ENCODE measurements around the gene PLEKHB2.
"Not testable (repeated sequence)": the region's sequence is repeated elsewhere in the genome, so short reads cannot be mapped to it uniquely, and the experiment has no call there.

The PLEKHB2 gene

GRCh38 chr2:131105156-131105949, at the start of gene PLEKHB2:
Gene PLEKHB2, plus strand, starts transcription at chr2:131105336. Its CDS starts 15,606 bp downstream, at chr2:131120942.
- DNase-seq (ENCODE audit: low read depth in 2 of 3, low spot score in 1 of 3), result peak; percentile 87 to 93 (median 90)

GRCh38 chr2:131056204-131056931, 48.8 kb upstream of the PLEKHB2 start:
- no peak for DNase-seq (ENCODE audit: low read depth in 2 of 3, low spot score in 1 of 3)

GRCh38 chr2:131056932-131057287, 48.2 kb upstream of the PLEKHB2 start:
- DNase-seq (ENCODE audit: low read depth in 2 of 3, low spot score in 1 of 3), result no peak

- DNase-seq (ENCODE audit: low read depth in 2 of 3, low spot score in 1 of 3), result no peak
Measured at GRCh38 chr2:131058214-131058843, 46.8 kb upstream of the PLEKHB2 start.

GRCh38 chr2:131058920-131059319, 46.2 kb upstream of the PLEKHB2 start:
- DNase-seq (ENCODE audit: low read depth in 2 of 3, low spot score in 1 of 3), result no peak

- DNase-seq (ENCODE audit: low read depth in 2 of 3, low spot score in 1 of 3), result no peak
Measured at GRCh38 chr2:131063501-131064283, 41.4 kb upstream of the PLEKHB2 start.

GRCh38 chr2:131064589-131065512, 40.3 kb upstream of the PLEKHB2 start:
- DNase-seq (ENCODE audit: low read depth in 2 of 3, low spot score in 1 of 3), result no peak

GRCh38 chr2:131067465-131068125, 37.5 kb upstream of the PLEKHB2 start:
- no peak for DNase-seq (ENCODE audit: low read depth in 2 of 3, low spot score in 1 of 3)

- DNase-seq (ENCODE audit: low read depth in 2 of 3, low spot score in 1 of 3), result not testable (repeated sequence)
Measured at GRCh38 chr2:131068172-131068571, 37.0 kb upstream of the PLEKHB2 start.

GRCh38 chr2:131075578-131075977, 29.6 kb upstream of the PLEKHB2 start:
- DNase-seq (ENCODE audit: low read depth in 2 of 3, low spot score in 1 of 3), result not testable (repeated sequence)

GRCh38 chr2:131076707-131077106, 28.4 kb upstream of the PLEKHB2 start:
- no peak for DNase-seq (ENCODE audit: low read depth in 2 of 3, low spot score in 1 of 3)

GRCh38 chr2:131077182-131077846, 27.8 kb upstream of the PLEKHB2 start:
- DNase-seq (ENCODE audit: low read depth in 2 of 3, low spot score in 1 of 3), result no peak

- no peak for DNase-seq (ENCODE audit: low read depth in 2 of 3, low spot score in 1 of 3)
Measured at GRCh38 chr2:131077966-131078365, 27.2 kb upstream of the PLEKHB2 start.

GRCh38 chr2:131079931-131080330, 25.2 kb upstream of the PLEKHB2 start:
- DNase-seq (ENCODE audit: low read depth in 2 of 3, low spot score in 1 of 3), result not testable (repeated sequence)

GRCh38 chr2:131081190-131081589, 23.9 kb upstream of the PLEKHB2 start:
- no peak for DNase-seq (ENCODE audit: low read depth in 2 of 3, low spot score in 1 of 3)

GRCh38 chr2:131085646-131086045, 19.5 kb upstream of the PLEKHB2 start:
- DNase-seq (ENCODE audit: low read depth in 2 of 3, low spot score in 1 of 3), result no peak

- no peak for DNase-seq (ENCODE audit: low read depth in 2 of 3, low spot score in 1 of 3)
Measured at GRCh38 chr2:131092458-131093005, 12.6 kb upstream of the PLEKHB2 start.

- DNase-seq (ENCODE audit: low read depth in 2 of 3, low spot score in 1 of 3), result peak; percentile 77 to 83 (median 80)
Measured at GRCh38 chr2:131093006-131093695, 12.0 kb upstream of the PLEKHB2 start, which contains the start of gene FAM168B. Gene FAM168B, minus strand, starts transcription at chr2:131093460. Its CDS starts 10,814 bp downstream, at chr2:131082646.
